GM23338 (cell line): ENCODE data around the gene CACNA2D2. TPM values are rescaled to one million over a fixed set of nuclear protein-coding genes. Genes with fewer than 3 reads are reported as not detected.

ENCODE experiments used
- ATAC-seq: fragments of 200-7000 bp; cut with Tn5 transposase; 3 replicates; pipeline ENCODE4 v1.9.1; 2020
- DNase-seq: peaks from one replicate; pipeline ENCODE4 v3.0.0-alpha.2; 2015; ENCODE audit warnings: low spot score
- H2AFZ ChIP-seq: fragments of 200-600 bp; sonication (generic); 2 replicates; pipeline ENCODE4 v1.8.0; 2016; ENCODE audit warnings: antibody characterized with exemption, mild to moderate bottlenecking, moderate library complexity
- H3F3A ChIP-seq: fragments of 200-600 bp; sonication (generic); replicated peaks from 2 replicates; pipeline ENCODE4 v1.8.0; 2017; ENCODE audit warnings: antibody characterized with exemption, mixed run types, low read depth
- H3K27ac ChIP-seq: fragments of 200-600 bp; sonication (generic); 2 replicates; pipeline ENCODE4 v1.6.1; 2016; ENCODE audit warnings: low read depth
- H3K27me3 ChIP-seq: fragments of 200-600 bp; sonication (generic); 2 replicates; pipeline ENCODE4 v1.8.0; 2016; ENCODE audit warnings: mild to moderate bottlenecking, mixed run types, moderate library complexity; ENCODE audit not compliant: insufficient read depth
- H3K36me3 ChIP-seq: fragments of 200-600 bp; sonication (generic); 2 replicates; pipeline ENCODE4 v1.8.0; 2016; ENCODE audit warnings: mild to moderate bottlenecking; ENCODE audit not compliant: insufficient read depth
- H3K4me1 ChIP-seq: fragments of 200-600 bp; sonication (generic); 2 replicates; pipeline ENCODE4 v1.8.0; 2016; ENCODE audit warnings: mild to moderate bottlenecking, moderate library complexity; ENCODE audit not compliant: insufficient read depth
- H3K4me2 ChIP-seq: fragments of 200-600 bp; sonication (generic); 2 replicates; pipeline ENCODE4 v1.7.1; 2017; ENCODE audit warnings: mixed run types
- H3K4me3 ChIP-seq: fragments of 200-600 bp; sonication (generic); 2 replicates; pipeline ENCODE4 v1.6.1; 2016; ENCODE audit warnings: mixed run types
- H3K79me2 ChIP-seq: fragments of 200-600 bp; sonication (generic); replicated peaks from 2 replicates; pipeline ENCODE4 v1.8.0; 2017; ENCODE audit warnings: mild to moderate bottlenecking; ENCODE audit not compliant: insufficient read depth
- H3K9me2 ChIP-seq: fragments of 200-600 bp; sonication (generic); 2 replicates; pipeline ENCODE4 v1.8.0; 2017; ENCODE audit not compliant: insufficient read depth
- H4K20me1 ChIP-seq: fragments of 200-600 bp; sonication (generic); replicated peaks from 2 replicates; pipeline ENCODE4 v1.8.0; 2017; ENCODE audit warnings: mild to moderate bottlenecking; ENCODE audit not compliant: insufficient read depth
- H3K27ac Mint-ChIP-seq: 2 replicates; pipeline ENCODE4 v1.8.0; 2020; ENCODE audit warnings: inconsistent platforms, mild to moderate bottlenecking, moderate library complexity, mixed read lengths
- H3K27me3 Mint-ChIP-seq: 3 replicates; pipeline ENCODE4 v1.8.0; 2022; ENCODE audit warnings: low read depth, mild to moderate bottlenecking, moderate library complexity, mixed read lengths, inconsistent platforms; ENCODE audit not compliant: insufficient read depth, poor library complexity
- H3K36me3 Mint-ChIP-seq: 3 replicates; pipeline ENCODE4 v1.8.0; 2021; ENCODE audit warnings: low read depth, mild to moderate bottlenecking, inconsistent platforms, moderate library complexity, mixed read lengths
- H3K4me1 Mint-ChIP-seq: 3 replicates; pipeline ENCODE4 v1.8.0; 2020; ENCODE audit warnings: mild to moderate bottlenecking, inconsistent platforms, mixed read lengths
- H3K4me3 Mint-ChIP-seq: 3 replicates; pipeline ENCODE4 v1.8.0; 2021; ENCODE audit warnings: moderate library complexity, mild to moderate bottlenecking, inconsistent platforms, mixed read lengths
- H3K9me3 Mint-ChIP-seq: 3 replicates; pipeline ENCODE4 v1.8.0; 2020; ENCODE audit warnings: moderate library complexity, mild to moderate bottlenecking, inconsistent platforms, mixed read lengths
- JUNB ChIP-seq: IDR thresholded peaks from one replicate; pipeline ENCODE4 v1.6.1; 2016; ENCODE audit warnings: antibody characterized with exemption; ENCODE audit not compliant: unreplicated experiment
- POLR2AphosphoS5 ChIP-seq: IDR thresholded peaks from 2 replicates; pipeline ENCODE4 v1.6.1; 2016; ENCODE audit warnings: antibody characterized with exemption, low read depth
- STAT1 ChIP-seq: IDR thresholded peaks from one replicate; pipeline ENCODE4 v1.6.1; 2016; ENCODE audit warnings: antibody characterized with exemption; ENCODE audit not compliant: unreplicated experiment
- ZNF114 ChIP-seq: fragments of 250-450 bp; sonication (Bioruptor Pico); IDR thresholded peaks from 2 replicates; pipeline ENCODE4 v1.5.0; 2020; ENCODE audit warnings: mild to moderate bottlenecking, moderate library complexity
- ZNF331 ChIP-seq: fragments of 250-450 bp; sonication (Bioruptor Pico); IDR thresholded peaks from 2 replicates; pipeline ENCODE4 v1.5.0; 2020; ENCODE audit warnings: low read depth, mild to moderate bottlenecking, moderate library complexity
- ZNF462 ChIP-seq: fragments of 250-450 bp; sonication (Bioruptor Pico); IDR thresholded peaks from 2 replicates; pipeline ENCODE4 v1.5.0; 2020; ENCODE audit warnings: mild to moderate bottlenecking, moderate library complexity
- polyA plus RNA-seq: library from polyadenylated mRNA; unstranded; fragments of >200 nt; fragmentation: Nextera tagmentation; extraction: Ambion mirVana; gene quantifications from 2 replicates; pipeline ENCODE4 v1.2.1, GENCODE V29; 2016
- total RNA-seq: library from RNA; depleted of rRNA; stranded (reverse); fragments of >200 nt; shearing (Covaris generic); gene quantifications from 2 replicates; pipeline ENCODE4 v1.2.3, GENCODE V29; 2014
- TF ChIP-seq, protein P1 (sequence below), 2 experiments: fragments of 200-600 bp in 1 of 2; sonication (generic) in 1 of 2; conservative IDR thresholded peaks; 2 replicates each; pipeline versions ENCODE4 v1.5.1 to v1.6.1; 2016 to 2017; ENCODE audit warnings: antibody characterized with exemption in 2 of 2, low read depth in 2 of 2, mild to moderate bottlenecking in 2 of 2, moderate library complexity in 1 of 2
- TF ChIP-seq, protein P2 (sequence below): IDR thresholded peaks from one replicate; pipeline ENCODE4 v1.6.1; 2018; ENCODE audit warnings: antibody characterized with exemption; ENCODE audit not compliant: unreplicated experiment

The CACNA2D2 gene
- total and polyA plus RNA-seq, 2 experiments from 2014 or later, result 4.7 to 11.4 TPM

GRCh38 chr3:50319181-50319893 lies 184.1 kb downstream of the CACNA2D2 start:
- peaks cover 5% of the 10 kb centered on the region; the same call in 1 of the 2 replicates for H4K20me1 ChIP-seq
- Mint-ChIP-seq H3K27me3 (peaks cover 10% of the 10 kb centered on the region), H3K4me1 (peaks cover 37% of the 10 kb centered on the region), H3K36me3 (peaks cover 52% of the 10 kb centered on the region), H3K9me3 (0 out of 3 replicates have a peak, but pooled peaks cover under 1% of the 10 kb centered on the region), H3K27ac (no peak overlapping the region), H3K4me3 (peak overlapping the region; percentile 86)
- peaks cover 21% of the 10 kb centered on the region; the same call in 1 of the 2 replicates for H3F3A ChIP-seq
- peaks cover 26% of the 10 kb centered on the region for H3K79me2 ChIP-seq
- no peaks in the 10 kb centered on the region for H3K9me2 ChIP-seq
- H3K36me3 ChIP-seq, result peaks cover 8% of the 10 kb centered on the region
- no peak overlapping the region for H3K4me3 ChIP-seq
- H3K27ac ChIP-seq, result no peak overlapping the region
- no peak for TF ChIP-seq POLR2AphosphoS5
- TF ChIP-seq ZNF331, result no peak
- TF ChIP-seq, protein P1, sequence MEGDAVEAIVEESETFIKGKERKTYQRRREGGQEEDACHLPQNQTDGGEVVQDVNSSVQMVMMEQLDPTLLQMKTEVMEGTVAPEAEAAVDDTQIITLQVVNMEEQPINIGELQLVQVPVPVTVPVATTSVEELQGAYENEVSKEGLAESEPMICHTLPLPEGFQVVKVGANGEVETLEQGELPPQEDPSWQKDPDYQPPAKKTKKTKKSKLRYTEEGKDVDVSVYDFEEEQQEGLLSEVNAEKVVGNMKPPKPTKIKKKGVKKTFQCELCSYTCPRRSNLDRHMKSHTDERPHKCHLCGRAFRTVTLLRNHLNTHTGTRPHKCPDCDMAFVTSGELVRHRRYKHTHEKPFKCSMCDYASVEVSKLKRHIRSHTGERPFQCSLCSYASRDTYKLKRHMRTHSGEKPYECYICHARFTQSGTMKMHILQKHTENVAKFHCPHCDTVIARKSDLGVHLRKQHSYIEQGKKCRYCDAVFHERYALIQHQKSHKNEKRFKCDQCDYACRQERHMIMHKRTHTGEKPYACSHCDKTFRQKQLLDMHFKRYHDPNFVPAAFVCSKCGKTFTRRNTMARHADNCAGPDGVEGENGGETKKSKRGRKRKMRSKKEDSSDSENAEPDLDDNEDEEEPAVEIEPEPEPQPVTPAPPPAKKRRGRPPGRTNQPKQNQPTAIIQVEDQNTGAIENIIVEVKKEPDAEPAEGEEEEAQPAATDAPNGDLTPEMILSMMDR (conservative IDR thresholded peaks at IDR 0.05; ENCODE audit: low read depth in 2 of 2), result no peak
- TF ChIP-seq JUNB, result no peak
- ATAC-seq (no peak), DNase-seq (no peak)
- H3K4me2 ChIP-seq, result no peak overlapping the region
- H3K27me3 ChIP-seq, result no peaks in the 10 kb centered on the region
- no peak overlapping the region for H2AFZ ChIP-seq
- peaks cover 15% of the 10 kb centered on the region for H3K4me1 ChIP-seq

DNA sequence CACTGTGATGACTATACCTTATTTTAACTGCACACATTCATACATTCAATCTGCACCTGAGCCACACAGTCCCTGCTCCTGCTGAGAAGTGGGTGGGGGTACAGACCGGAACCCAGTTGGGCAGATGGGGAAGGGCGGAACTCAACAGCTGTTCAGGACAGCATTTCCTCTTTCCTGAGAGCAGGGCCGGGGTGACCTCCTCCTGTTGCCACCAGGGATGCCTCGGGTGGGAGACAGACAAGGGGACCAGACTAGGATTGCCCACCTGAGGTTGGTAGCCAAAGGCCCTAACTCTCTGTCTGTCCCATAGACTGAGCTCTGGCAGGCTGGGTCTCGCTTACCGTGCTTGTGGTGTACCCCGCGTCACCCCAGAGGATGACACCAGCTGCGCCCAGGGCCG lies 184.8 kb downstream of the CACNA2D2 start:
- Histone ChIP-seq H3K27ac (no peak overlapping the region), H3K4me2 (no peak overlapping the region), H3K9me2 (no peaks in the 10 kb centered on the region), H3K79me2 (peaks cover 26% of the 10 kb centered on the region), H3F3A (peaks cover 20% of the 10 kb centered on the region; the same call in 1 of the 2 replicates), H4K20me1 (peaks cover 5% of the 10 kb centered on the region; the same call in 1 of the 2 replicates), H3K27me3 (no peaks in the 10 kb centered on the region), H3K4me1 (peaks cover 15% of the 10 kb centered on the region), H3K4me3 (no peak overlapping the region), H2AFZ (no peak overlapping the region), H3K36me3 (peaks cover 8% of the 10 kb centered on the region)
- ATAC-seq (no peak), DNase-seq (no peak)
- peak overlapping the region; percentile 86; the same call in 2 of the 3 replicates for H3K4me3 Mint-ChIP-seq
- peaks cover 7% of the 10 kb centered on the region for H3K9me3 Mint-ChIP-seq
- peaks cover 10% of the 10 kb centered on the region for H3K27me3 Mint-ChIP-seq
- H3K27ac Mint-ChIP-seq, result no peak overlapping the region
- H3K4me1 Mint-ChIP-seq, result peaks cover 30% of the 10 kb centered on the region
- H3K36me3 Mint-ChIP-seq, result peaks cover 59% of the 10 kb centered on the region
- TF ChIP-seq, protein P2, sequence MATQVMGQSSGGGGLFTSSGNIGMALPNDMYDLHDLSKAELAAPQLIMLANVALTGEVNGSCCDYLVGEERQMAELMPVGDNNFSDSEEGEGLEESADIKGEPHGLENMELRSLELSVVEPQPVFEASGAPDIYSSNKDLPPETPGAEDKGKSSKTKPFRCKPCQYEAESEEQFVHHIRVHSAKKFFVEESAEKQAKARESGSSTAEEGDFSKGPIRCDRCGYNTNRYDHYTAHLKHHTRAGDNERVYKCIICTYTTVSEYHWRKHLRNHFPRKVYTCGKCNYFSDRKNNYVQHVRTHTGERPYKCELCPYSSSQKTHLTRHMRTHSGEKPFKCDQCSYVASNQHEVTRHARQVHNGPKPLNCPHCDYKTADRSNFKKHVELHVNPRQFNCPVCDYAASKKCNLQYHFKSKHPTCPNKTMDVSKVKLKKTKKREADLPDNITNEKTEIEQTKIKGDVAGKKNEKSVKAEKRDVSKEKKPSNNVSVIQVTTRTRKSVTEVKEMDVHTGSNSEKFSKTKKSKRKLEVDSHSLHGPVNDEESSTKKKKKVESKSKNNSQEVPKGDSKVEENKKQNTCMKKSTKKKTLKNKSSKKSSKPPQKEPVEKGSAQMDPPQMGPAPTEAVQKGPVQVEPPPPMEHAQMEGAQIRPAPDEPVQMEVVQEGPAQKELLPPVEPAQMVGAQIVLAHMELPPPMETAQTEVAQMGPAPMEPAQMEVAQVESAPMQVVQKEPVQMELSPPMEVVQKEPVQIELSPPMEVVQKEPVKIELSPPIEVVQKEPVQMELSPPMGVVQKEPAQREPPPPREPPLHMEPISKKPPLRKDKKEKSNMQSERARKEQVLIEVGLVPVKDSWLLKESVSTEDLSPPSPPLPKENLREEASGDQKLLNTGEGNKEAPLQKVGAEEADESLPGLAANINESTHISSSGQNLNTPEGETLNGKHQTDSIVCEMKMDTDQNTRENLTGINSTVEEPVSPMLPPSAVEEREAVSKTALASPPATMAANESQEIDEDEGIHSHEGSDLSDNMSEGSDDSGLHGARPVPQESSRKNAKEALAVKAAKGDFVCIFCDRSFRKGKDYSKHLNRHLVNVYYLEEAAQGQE, result no peak
- TF ChIP-seq JUNB (no peak), ZNF462 (CRISPR knock-in tag) (no peak), ZNF114 (CRISPR knock-in tag) (no peak), STAT1 (no peak)
